ENCODE data around the gene FRMD7.

The FRMD7 gene

GRCh38 chrX:132071254-132071653 is 56.6 kb downstream of the FRMD7 start:
- TF ChIP-seq FOXP2 (optimal IDR thresholded peaks at IDR 0.05; ENCODE audit: borderline replicate concordance, extremely low read depth, extremely low read length, insufficient read depth): no peak

GRCh38 chrX:132068405-132068804 is 59.4 kb downstream of the FRMD7 start:
- no peak for TF ChIP-seq SIN3A (IDR thresholded peaks at IDR 0.05; ENCODE audit: borderline replicate concordance, insufficient read depth, low read length)
- no peak for TF ChIP-seq TAF1 (IDR thresholded peaks at IDR 0.05; ENCODE audit: borderline replicate concordance, insufficient read depth, low read length)
- TF ChIP-seq REST (IDR thresholded peaks at IDR 0.05; ENCODE audit: insufficient read depth in 1 of 2, low read depth in 2 of 2, low read length in 2 of 2): no peak
- no peak for TF ChIP-seq POLR2AphosphoS5 (IDR thresholded peaks at IDR 0.05; ENCODE audit: low read depth, low read length)
- no peak for TF ChIP-seq FOXP2 (optimal IDR thresholded peaks at IDR 0.05; ENCODE audit: borderline replicate concordance, extremely low read depth, extremely low read length, insufficient read depth)

GRCh38 chrX:132063862-132064261 is 64.0 kb downstream of the FRMD7 start:
- no peak for TF ChIP-seq SIN3A (IDR thresholded peaks at IDR 0.05; ENCODE audit: borderline replicate concordance, insufficient read depth, low read length)
- TF ChIP-seq FOXP2 (optimal IDR thresholded peaks at IDR 0.05; ENCODE audit: borderline replicate concordance, extremely low read depth, extremely low read length, insufficient read depth): no peak
- TF ChIP-seq TAF1 (IDR thresholded peaks at IDR 0.05; ENCODE audit: borderline replicate concordance, insufficient read depth, low read length): no peak
- no peak for TF ChIP-seq POLR2AphosphoS5 (IDR thresholded peaks at IDR 0.05; ENCODE audit: low read depth, low read length)
- TF ChIP-seq REST (IDR thresholded peaks at IDR 0.05; ENCODE audit: insufficient read depth in 1 of 2, low read depth in 2 of 2, low read length in 2 of 2): no peak

- no peak for TF ChIP-seq TAF1 (IDR thresholded peaks at IDR 0.05; ENCODE audit: borderline replicate concordance, insufficient read depth, low read length)
- no peak for TF ChIP-seq POLR2AphosphoS5 (IDR thresholded peaks at IDR 0.05; ENCODE audit: low read depth, low read length)
- TF ChIP-seq FOXP2 (optimal IDR thresholded peaks at IDR 0.05; ENCODE audit: borderline replicate concordance, extremely low read depth, extremely low read length, insufficient read depth): no peak
- no peak for TF ChIP-seq REST (IDR thresholded peaks at IDR 0.05; ENCODE audit: insufficient read depth in 1 of 2, low read depth in 2 of 2, low read length in 2 of 2)
- TF ChIP-seq SIN3A (IDR thresholded peaks at IDR 0.05; ENCODE audit: borderline replicate concordance, insufficient read depth, low read length): no peak
Observed at GRCh38 chrX:132063334-132063733, 64.5 kb downstream of the FRMD7 start.

GRCh38 chrX:132059973-132060540 is 67.8 kb downstream of the FRMD7 start:
- TF ChIP-seq TAF1 (IDR thresholded peaks at IDR 0.05; ENCODE audit: borderline replicate concordance, insufficient read depth, low read length): no peak
- TF ChIP-seq SIN3A (IDR thresholded peaks at IDR 0.05; ENCODE audit: borderline replicate concordance, insufficient read depth, low read length): no peak
- no peak for TF ChIP-seq FOXP2 (optimal IDR thresholded peaks at IDR 0.05; ENCODE audit: borderline replicate concordance, extremely low read depth, extremely low read length, insufficient read depth)
- no peak for TF ChIP-seq POLR2AphosphoS5 (IDR thresholded peaks at IDR 0.05; ENCODE audit: low read depth, low read length)
- no peak for TF ChIP-seq REST (IDR thresholded peaks at IDR 0.05; ENCODE audit: insufficient read depth in 1 of 2, low read depth in 2 of 2, low read length in 2 of 2)
